Kidney (tissue), 14 donors: ENCODE measurements around the gene MVB12A. TPM values are rescaled to one million over a fixed set of nuclear protein-coding genes. Genes with fewer than 3 reads are reported as not detected.

ENCODE experiments used
- DNase-seq, 5 donors: peaks; one replicate each; pipeline ENCODE4 v3.0.0-alpha.2; 2013 to 2020
- FAIRE-seq: peaks from 2 replicates; lab custom pipeline; 2012; peaks lifted over from hg19 to GRCh38; lab: Jason Lieb, UNC
- H3K27ac ChIP-seq, 2 donors: one replicate each; pipeline ENCODE4 v1.7.0; 2013; ENCODE audit warnings: low read depth in 2 of 2, low read length in 2 of 2, inconsistent platforms in 1 of 2
- H3K27me3 ChIP-seq: one replicate; pipeline ENCODE4 v1.7.1; 2013; ENCODE audit warnings: low read length, inconsistent platforms; ENCODE audit not compliant: control insufficient read depth, insufficient read depth
- H3K36me3 ChIP-seq, 3 donors: one replicate each; pipeline versions ENCODE4 v1.7.0 to v1.7.1; 2013; ENCODE audit warnings: low read length in 3 of 3, control low read depth in 1 of 3, inconsistent platforms in 1 of 3; ENCODE audit not compliant: insufficient read depth in 3 of 3, control insufficient read depth in 2 of 3
- H3K4me1 ChIP-seq, 3 donors: one replicate each; pipeline versions ENCODE4 v1.7.0 to v1.7.1; 2013; ENCODE audit warnings: low read length in 3 of 3, inconsistent platforms in 1 of 3, low read depth in 1 of 3; ENCODE audit not compliant: control insufficient read depth in 2 of 3, insufficient read depth in 2 of 3
- H3K4me3 ChIP-seq, 3 donors: one replicate each; pipeline versions ENCODE4 v1.7.0 to v1.8.1; 2013; ENCODE audit warnings: low read length in 3 of 3, control low read depth in 1 of 3, inconsistent platforms in 1 of 3
- H3K9ac ChIP-seq, 3 donors: one replicate each; pipeline versions ENCODE4 v1.7.0 to v1.7.1; 2013; ENCODE audit warnings: low read length in 3 of 3, control low read depth in 1 of 3, inconsistent platforms in 1 of 3
- H3K9me3 ChIP-seq, 3 donors: one replicate each; pipeline versions ENCODE4 v1.7.0 to v1.7.1; 2013; ENCODE audit warnings: low read length in 3 of 3, control low read depth in 1 of 3, inconsistent platforms in 1 of 3; ENCODE audit not compliant: control insufficient read depth in 2 of 3, insufficient read depth in 1 of 3
- intact Hi-C: fragments of 100-400 bp; cut with DNase I; formaldehyde crosslinking; loops from one replicate; pipeline ENCODE4 v1.11.1; 2022
- polyA plus RNA-seq: library from polyadenylated mRNA; stranded (reverse); fragments of 350-450 nt; fragmentation: Illumina TruSeq; extraction: RNeasy Lipid Tissue Mini Kit (QIAGEN cat#74804); gene quantifications from one replicate; pipeline ENCODE4 v1.2.3, GENCODE V29; 2014; ENCODE audit warnings: low read depth, low replicate concordance; ENCODE audit not compliant: insufficient read depth
- total RNA-seq: library from RNA; stranded (reverse); fragmentation: NEBNext Ultra II Directional; extraction: Animal tissue kit (Norgen Biotek cat#: 25700); gene quantifications from one replicate; pipeline ENCODE4 v1.2.1, GENCODE V29; 2021
- TF ChIP-seq, protein P1 (sequence below): IDR thresholded peaks from 3 replicates; pipeline ENCODE4 v1.5.1; 2012; ENCODE audit warnings: mild to moderate bottlenecking, moderate library complexity, borderline replicate concordance; ENCODE audit not compliant: insufficient read depth; ENCODE audit errors: extremely low read depth
- donor health status: control.
- donor health status: control.
- donor health status: control.
- donor health status: control.
- donor health status: control.
- donor health status: DM: yes; HTN: yes; CAD: no.
- donor health status: Normal renal cell carcinoma (clear cell type).

Gene MVB12A
- total and polyA plus RNA-seq, 2 donors from 2014 or later, result 57.6 to 88.3 TPM

- TF ChIP-seq, protein P1, sequence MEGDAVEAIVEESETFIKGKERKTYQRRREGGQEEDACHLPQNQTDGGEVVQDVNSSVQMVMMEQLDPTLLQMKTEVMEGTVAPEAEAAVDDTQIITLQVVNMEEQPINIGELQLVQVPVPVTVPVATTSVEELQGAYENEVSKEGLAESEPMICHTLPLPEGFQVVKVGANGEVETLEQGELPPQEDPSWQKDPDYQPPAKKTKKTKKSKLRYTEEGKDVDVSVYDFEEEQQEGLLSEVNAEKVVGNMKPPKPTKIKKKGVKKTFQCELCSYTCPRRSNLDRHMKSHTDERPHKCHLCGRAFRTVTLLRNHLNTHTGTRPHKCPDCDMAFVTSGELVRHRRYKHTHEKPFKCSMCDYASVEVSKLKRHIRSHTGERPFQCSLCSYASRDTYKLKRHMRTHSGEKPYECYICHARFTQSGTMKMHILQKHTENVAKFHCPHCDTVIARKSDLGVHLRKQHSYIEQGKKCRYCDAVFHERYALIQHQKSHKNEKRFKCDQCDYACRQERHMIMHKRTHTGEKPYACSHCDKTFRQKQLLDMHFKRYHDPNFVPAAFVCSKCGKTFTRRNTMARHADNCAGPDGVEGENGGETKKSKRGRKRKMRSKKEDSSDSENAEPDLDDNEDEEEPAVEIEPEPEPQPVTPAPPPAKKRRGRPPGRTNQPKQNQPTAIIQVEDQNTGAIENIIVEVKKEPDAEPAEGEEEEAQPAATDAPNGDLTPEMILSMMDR, result no peak
- Histone ChIP-seq H3K27me3 (no peaks in the 10 kb centered on the region), H3K9me3 (no peaks in the 10 kb centered on the region), H3K27ac (peak overlapping the region; percentile 83 to 89), H3K9ac (peak overlapping the region in 2 of 3 donors; percentile 65 to 71), H3K4me3 (peak overlapping the region; percentile 69 to 93 (median 80)), H3K36me3 (no peaks in the 10 kb centered on the region), H3K4me1 (peaks cover 0 to 22% (median 4%) of the 10 kb centered on the region in 3 donors)
- DNase-seq, result no peak
- intact Hi-C loops, result loop anchor here (10.0 kb wide), 1 partner anchor 134 kb away; the partner anchor contains the start of genes ANO8 and GTPBP3
- no peak for FAIRE-seq
Measured at GRCh38 chr19:17469092-17469480, 49.2 kb downstream of the MVB12A start.

DNA sequence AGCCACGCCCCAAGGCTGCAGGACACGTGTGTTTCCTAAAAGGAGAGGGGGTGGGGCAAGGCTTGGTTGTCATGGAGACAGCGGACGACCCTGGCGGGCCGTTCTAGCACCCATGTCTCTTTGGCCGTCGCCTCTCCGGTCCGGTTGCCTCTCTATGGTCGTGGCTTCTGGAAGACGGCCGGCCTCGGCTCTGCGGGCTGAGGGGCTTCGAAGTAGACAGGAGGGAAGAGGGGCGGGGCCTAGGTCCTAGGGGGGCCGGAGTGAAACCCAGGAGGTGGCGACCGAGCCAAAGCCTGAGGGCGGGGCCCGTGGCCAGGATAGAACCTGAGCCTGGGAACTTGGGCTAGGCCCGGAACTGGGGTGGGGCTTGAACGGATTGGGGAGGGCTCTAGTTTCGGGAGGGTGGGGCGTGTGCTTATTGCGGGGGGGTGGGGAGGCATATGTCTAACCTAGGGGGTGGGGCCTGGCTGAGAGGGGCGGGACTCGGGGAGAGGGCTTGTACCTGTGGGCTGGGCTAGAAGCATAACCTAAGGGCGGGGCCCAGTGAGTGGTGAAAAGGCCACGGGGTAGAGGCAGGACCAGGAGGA, 49.7 kb downstream of the MVB12A start:
- intact Hi-C loops, result loop anchor here (10.0 kb wide), 1 partner anchor 135 kb away; the partner anchor contains the start of genes ANO8 and GTPBP3
- Histone ChIP-seq H3K4me1 (peaks cover 0 to 22% (median 4%) of the 10 kb centered on the region in 3 donors), H3K27me3 (no peaks in the 10 kb centered on the region), H3K9me3 (no peaks in the 10 kb centered on the region), H3K36me3 (no peaks in the 10 kb centered on the region), H3K27ac (peak overlapping the region; percentile 89 to 93), H3K4me3 (peak overlapping the region; percentile 73 to 93 (median 80)), H3K9ac (peak overlapping the region; percentile 49 to 91 (median 71))
- DNase-seq, result peak; percentile 93 to 99 (median 97)
- FAIRE-seq, result no peak
- TF ChIP-seq, protein P1, result no peak

DNA sequence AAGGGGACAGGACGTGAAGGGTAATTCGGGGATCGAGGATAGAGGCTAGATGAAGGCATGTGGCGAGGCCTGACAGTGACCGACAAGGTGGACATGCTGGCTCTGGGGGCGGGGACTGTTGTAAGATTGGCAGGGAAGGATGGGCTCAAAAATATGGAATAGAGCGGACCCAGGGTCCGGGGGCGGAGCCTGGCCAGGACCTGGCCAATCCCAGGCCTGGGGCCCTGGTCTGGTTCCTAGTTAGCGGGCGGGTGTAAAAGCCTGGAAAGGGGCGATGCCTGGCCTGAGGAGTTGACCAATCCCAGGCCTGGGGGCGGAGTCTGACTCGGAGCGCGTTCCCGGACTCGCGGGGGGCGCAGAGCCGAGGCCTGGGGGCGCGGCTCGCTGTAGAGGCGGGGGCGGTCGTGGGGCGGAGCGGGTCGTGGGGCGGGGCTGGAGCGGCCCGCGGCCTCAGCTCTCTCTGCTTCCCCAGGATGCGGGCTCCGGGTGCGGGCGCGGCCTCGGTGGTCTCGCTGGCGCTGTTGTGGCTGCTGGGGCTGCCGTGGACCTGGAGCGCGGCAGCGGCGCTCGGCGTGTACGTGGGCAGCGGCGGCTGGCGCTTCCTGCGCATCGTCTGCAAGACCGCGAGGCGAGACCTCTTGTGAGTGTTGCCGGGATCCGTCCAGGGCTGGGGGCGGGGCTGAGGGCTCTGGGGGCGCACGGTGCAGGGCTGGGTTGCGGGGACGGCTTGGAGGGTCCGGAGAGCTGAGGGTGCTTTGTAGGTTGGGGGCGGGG, 50.4 kb downstream of the MVB12A start, which contains the start of gene SLC27A1:
Gene SLC27A1, plus strand, starts transcription at position 457 of the 774 bp plus-strand sequence. Its CDS starts 17 bp downstream, at position 474.
- Histone ChIP-seq H3K36me3 (no peaks in the 10 kb centered on the region), H3K27ac (peak within 1 kb of the TSS; percentile 89 to 93), H3K9me3 (no peaks in the 10 kb centered on the region), H3K4me3 (peak within 1 kb of the TSS; percentile 73 to 93 (median 80)), H3K27me3 (no peaks in the 10 kb centered on the region), H3K4me1 (peaks cover 0 to 22% (median 4%) of the 10 kb centered on the region in 3 donors), H3K9ac (peak within 1 kb of the TSS; percentile 49 to 91 (median 71))
- intact Hi-C loops, result no loop called here
- DNase-seq, result peak; percentile 99 to 100 (median 99)
- TF ChIP-seq, protein P1, result peak; percentile 6
- peak; percentile 87 for FAIRE-seq
